CD1c-positive myeloid dendritic cell (primary cell): ENCODE measurements around the gene CACNG5.
A peak's percentile ranks its signal among the peaks of the same experiment; 100 is the strongest.

Experiments
- DNase-seq: peaks from one replicate; pipeline ENCODE4 v3.0.0-alpha.2; 2016; ENCODE audit errors: extremely low spot score

The CACNG5 gene

DNA sequence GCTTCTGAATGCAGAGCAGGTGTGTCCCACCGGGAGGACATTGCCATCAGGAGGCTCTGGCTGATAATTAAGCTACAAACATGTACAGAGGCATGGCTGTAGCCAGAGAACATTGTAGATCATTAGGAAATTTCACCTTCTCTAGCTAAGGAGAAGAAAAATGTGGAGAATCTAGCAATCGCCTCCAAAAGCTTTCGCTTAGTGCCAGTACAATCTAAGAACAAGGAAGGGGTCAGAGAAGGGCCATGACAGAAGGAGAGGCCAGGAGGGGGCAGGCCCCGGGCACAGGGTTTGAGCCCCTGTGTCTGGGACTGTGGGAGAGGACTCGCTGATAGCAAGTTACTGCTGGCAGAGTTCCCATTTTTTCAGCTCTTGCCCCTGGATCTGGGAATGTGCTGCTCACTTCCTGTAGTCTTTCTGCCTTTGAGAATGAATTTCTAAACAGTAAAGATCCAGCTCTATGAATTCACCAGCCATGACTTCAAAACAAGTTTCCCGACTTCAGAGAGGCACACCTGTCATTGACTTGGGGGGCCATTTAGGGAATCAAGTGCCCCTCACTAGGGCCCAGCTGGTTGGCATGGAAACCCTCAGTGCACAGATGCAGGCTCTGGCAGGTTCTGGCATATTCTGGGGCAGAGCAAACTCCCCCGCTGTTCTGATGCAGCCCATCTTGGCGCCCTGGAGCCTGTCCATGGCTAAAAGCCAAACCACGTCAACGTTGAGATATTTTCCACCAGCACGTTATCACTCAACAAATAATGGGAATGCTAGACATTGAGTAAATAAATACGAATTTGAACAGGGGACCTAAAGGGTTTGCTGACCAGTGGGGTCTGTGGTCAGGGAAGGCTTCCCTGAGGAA is 70.1 kb downstream of the CACNG5 start:
- no peak for DNase-seq

DNA sequence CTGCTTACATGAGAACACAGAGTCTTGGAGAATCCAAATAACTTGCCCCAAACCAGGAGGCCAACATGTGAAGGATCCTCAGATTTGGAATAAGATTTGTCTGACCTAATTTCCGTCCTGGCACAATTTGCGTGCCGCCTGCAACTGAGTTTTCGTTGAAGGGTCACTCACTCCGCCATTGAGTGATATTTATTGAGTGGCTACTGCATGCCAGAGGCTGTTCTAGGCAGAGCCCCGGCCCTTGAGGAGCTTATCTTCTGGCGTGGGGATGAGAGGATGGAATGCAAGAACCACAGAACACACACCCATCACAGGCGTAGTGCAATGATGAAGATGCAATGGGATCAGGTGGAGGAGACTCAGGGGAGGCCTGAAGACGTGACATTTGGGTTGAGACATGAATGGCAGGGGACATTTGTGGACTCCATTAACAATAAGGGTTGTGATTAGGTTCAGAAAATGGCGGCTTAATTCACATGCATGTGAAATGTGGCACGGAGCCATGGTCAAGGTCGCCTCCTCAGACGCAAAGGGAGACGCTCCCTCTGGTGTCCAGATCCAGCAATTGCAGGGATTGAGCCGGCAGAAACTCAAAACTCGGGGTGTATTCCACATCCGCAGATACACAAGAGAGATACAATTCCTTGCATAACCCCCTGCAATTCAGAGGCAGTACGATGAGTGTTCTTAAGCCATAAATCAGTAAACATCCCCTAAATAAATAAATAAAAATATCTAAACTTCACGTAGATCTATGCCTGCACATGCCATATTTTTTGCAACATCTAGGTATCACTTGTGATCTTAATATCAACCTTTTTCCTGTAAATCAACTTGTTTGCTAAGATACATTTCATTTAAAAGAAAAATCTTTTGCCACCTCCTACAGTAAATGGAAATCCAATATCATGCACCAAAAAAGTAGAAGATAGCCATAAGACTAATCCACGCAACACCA is 71.7 kb downstream of the CACNG5 start:
- peak; percentile 67 for DNase-seq

DNA sequence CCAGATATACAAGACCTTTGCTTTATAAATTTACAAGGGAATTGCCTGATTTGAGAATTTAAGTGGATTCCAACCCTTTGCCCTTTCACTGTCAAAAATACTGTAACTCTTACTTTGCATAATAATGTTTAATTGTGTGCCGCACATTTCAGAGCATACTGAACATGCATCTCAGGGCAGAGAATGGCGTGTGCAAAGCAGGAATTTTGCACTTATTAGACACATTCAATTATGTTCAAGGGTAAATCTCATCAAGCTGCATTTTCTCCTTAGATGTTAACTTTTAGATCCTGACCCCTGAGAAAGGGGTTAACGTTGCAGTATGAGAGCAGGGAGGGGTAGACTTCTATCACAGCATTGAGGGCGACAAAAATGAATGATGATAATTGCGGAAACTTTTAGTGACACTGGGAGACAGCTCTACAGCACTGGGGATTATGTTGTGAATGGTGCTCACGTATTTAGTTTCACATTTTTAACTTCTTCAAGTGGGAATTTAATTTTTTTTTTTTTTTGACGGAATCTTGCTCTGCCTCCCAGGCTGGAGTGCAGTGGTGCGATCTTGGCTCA is 75.0 kb downstream of the CACNG5 start:
- no peak for DNase-seq

DNA sequence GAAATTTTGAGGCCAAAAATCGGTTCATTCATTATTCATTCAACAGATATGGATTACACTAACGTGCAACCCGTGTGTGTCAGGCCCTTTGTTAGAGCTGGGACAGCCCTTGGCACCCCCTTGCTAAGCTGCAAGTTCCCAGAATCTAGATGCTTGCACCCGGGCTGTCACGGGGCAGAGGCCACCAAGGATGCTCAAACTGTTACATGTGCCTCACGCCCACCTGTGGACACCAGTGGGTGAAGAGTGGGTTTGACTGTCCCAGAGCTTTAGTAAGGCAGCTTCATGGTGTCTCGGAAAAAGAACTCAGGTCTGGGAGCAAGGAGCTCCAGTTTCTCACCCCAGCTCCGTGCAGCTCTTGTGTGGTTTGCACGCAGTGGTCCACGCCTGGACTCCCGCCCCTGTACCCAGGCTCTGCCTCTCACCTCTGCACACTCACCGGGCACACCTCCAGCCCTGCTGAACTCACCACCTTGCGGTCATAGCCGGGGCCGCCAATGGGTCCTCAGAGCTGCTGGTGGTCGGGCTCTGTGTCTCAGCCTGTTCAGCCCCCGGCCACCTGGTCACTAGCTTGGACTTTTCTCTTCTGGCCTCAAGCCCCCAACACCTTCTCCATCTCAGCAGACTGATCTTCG is 75.9 kb downstream of the CACNG5 start:
- DNase-seq, result no peak

DNA sequence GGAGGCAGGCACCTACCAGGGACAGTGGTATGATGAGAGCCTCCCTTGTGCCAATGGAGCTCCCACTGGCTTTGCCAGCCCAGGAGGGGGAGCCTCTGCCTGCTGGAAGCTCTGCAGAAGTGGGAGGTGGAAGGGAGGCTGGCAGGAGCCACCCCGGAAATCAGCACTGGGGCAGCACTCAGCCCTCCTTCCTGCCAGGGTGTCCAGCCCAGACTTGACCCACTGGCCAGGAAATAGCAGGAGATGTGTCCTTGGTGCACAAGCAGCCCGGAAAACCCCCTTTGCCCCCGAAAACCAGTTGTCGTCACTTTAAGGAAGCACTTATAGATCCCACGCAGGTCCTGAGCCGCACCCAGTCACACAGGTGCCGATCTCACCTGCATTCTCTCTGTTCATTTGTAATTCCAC is 80.3 kb downstream of the CACNG5 start:
- no peak for DNase-seq

DNA sequence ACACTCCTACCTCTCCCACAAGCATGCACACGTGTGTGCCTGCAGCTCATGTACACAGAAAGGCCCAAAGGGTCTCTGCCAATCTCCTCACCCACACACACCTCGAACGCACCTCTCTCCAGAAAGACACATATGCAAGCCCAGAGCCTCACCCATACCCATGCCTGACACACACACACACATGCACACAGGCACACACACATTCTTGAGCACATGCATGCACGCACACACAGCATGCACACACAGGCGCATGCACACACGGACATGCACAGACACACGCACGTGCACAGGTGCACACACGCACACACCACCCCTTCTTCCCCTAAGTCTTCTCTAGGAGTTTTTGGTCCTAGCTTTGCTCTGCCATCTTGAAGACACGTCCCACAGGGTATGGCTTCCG is 80.9 kb downstream of the CACNG5 start:
- no peak for DNase-seq

DNA sequence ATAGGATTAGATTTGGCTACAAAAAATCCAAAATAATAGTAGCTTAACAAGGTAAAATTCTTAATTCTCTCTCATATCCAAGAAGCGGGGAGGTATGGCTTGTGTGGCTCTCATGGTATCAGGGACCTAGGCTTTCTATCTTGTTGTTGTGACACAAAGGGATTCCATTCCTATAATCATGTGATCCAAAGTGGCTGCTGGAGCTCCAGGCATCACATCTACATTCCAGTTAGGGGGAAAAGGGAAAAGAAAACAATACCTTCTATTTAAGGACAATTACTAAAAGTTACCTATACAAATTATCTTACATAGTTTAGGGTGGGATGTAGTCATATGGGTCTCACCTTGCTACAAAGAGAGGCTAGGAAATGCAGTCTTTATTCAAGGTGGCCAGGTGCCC is 82.0 kb downstream of the CACNG5 start:
- no peak for DNase-seq

DNA sequence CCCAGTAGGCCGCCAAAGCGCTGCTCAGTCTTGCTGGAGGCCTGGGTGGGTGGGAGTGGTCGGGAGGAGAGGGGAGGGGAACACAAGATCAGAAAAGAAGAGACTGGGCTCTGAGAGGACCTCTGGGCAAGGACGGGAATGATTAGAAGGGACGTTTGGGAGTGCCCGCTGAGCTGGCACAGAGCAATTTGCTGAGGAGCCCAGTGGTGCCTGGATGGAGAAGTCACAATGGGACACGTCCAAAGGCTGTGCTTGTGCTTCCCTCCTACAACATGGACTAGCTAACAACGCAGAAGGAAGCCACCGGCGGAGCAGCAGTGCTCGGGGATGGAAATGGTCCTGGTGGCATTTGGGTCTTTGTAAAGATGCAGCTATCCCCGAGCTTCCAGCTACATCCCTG is 84.0 kb downstream of the CACNG5 start:
- no peak for DNase-seq

DNA sequence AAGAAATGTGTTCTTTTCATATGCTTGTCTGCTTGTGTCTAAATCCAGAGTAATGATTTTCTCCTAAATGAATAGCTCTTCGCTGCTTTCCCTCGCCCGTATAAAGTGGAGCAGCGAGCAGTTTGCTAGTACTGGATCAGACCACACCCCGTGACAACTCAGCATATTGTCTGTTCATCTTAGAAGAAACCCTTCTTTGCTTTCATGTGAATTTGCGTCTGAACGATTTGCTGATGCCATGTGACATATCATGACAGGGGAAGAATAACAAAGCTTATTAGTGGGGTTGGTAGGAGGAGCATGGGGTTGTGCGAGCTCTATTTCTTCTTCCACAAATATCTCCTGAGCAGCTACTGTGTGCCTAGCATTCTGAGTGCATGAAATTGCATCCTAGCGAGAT is 85.5 kb downstream of the CACNG5 start:
- no peak for DNase-seq

DNA sequence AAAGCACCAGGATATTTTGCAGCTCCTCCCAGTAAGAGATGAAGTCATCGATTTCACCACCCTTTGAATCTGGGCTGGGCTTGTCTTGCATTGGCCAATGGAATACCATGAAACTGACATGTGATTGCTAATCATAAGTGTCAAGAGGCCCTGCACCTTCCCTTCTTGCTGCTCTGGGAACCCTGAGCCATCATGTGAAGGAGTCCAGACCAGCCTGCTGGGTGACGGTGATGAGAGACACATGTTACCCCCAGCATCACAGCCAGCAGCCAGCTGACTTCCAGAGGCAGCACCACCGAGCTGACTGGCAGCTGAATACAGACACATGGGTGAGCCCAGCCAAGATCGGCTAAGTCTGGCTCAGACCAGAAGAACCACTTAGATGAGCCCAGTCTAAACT is 86.0 kb downstream of the CACNG5 start:
- peak; percentile 1 for DNase-seq

DNA sequence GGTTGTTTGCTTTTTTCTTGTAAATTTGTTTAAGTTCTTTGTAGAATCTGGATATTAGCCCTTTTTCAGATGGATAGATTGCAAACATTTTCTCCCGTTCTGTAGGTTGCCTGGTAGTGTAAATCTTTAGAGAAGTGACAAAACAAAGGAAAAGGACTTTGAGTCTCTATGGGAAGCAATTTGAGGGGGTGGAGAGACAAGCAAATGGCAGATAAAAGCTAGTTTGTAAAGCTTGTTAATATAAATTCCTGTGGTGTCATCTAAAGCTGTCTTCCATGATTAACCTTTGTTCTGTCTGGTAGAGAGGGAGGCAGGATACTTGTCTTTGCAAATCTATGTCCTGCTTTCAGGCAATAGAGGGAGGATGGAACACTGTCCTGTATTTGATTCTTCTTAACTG is 89.0 kb downstream of the CACNG5 start:
- DNase-seq, result no peak

DNA sequence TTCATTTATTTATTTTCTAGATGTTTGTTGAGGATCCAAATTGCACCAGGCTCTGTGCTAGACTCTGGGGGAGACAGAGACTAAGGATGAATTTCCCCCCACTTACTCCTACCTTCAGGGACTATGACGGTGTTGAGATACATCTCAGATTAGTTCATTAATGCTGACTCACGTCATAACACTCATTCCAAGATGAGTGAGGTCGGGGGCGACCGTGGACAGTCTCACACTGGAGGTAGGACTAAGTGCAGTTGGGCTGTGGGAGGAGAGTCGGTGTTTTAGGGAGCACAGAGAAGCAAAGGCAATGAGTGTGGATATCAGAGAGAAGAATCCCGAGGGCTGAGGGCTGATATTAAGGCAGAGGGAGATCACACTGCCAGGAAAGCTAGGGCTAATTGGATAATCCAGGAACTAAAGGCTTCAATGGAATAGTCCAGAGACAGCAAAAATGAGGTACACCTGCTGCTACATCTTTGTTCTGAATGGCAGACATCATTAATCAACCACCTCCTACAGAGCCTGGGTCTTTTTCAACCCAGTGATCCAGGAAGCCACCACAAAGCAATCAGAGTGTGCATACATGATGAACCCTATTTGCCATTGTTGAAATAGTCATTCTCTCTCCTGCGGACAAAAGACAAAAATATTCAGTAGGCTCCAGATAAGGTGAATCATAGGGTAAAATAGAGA is 91.0 kb downstream of the CACNG5 start:
- DNase-seq, result no peak

DNA sequence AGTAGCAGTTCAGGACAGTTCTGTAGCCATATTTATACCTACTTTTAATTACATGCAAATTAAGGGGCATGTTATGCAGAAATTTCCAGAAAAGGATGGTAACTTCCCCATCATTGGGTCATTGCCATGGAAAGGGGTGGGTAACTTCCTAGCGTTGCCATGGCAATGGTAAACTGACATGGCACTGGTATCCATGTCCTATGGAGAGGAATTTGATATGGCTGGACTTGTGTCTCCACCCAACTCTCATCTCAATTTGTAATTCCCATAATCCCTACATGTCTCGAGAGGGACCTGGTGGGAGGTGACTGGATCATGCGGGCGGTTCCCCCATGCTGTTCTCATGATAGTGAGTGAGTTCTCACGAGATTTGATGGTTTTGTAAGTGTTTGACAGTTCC is 94.0 kb downstream of the CACNG5 start:
- DNase-seq, result no peak

DNA sequence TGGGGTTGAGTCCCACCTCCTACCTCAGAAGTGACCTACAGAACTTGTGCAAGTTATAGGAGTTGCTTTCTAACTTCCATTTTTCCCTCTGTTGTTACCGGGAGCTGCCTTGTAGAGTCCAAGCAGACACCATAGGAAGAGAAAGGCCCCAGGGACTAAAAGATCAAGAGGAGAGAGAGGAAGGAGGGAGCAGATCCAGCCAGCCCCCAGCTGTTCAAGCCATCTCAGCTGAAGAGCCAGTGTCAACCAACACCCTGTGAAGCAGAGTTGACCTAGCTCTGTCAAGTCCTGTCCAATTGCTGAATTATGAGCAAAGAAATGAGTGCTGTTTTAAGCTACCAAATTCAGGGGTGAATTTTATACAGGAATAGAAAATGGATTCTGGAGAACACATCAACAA is 94.7 kb downstream of the CACNG5 start:
- no peak for DNase-seq

DNA sequence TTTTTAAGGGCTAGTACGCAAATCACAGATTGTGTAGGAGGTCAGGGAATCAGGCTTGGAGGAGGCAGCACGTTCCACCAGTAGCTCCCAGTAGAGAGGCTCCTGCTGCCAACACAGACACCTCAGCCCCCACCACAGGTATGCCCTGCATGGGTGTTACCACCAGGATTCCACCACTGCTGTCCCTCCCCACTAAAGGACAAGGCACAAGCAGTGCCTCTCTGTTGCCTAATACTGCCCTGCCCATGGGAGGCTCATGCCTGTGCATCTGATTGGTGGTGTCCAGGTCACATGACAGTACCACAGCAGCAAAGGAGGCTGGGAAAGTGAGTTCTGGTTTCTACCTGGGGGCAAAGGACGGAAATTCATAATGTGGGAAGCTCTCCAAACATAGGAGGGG is 96.0 kb downstream of the CACNG5 start:
- DNase-seq, result no peak

DNA sequence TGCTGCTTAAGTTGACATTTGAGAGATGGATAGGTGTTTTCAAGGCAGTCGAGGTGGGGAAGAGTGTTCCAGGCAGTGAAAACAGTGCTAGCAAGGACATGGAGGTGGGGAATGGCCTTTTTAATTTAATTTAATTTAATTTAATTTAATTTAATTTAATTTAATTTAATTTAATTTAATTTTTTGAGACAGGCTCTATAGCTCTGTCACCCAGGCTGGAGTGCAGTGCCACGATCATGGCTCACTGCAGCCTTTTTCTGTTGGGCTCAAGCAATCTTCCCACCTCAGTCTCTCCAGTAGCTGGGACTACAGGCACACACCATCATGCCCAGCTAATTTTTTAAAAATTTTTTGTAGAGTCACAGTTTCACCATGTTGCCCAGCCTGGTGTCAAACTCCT is 97.4 kb downstream of the CACNG5 start:
- DNase-seq, result no peak

DNA sequence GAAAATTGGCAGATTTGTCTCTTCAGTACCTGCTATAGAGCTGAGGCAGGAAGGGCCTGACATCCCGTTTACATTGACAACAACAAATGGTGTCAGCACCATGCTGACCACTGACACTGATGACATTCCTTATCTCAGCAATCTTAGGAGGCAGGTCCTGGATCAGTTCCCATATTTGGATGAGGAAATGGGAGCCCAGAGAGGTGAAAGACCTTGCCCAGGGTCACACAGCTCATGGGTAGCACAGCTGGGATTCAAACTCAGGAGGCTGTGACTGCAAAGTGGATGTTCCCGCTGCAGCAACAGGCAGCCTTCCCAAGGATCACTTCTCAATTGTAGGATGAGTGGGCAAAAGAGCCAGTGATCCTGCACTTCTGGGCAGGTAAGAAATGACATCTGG is 99.1 kb downstream of the CACNG5 start:
- DNase-seq, result no peak
